Upper lobe of left lung (tissue), 4 donors: ENCODE results near the gene DCAF15.

Experiments used
- EP300 ChIP-seq, 4 donors: sonication (generic); formaldehyde crosslinking; IDR thresholded peaks; one replicate each; pipeline ENCODE4 v1.5.1; 2017; ENCODE audit warnings: antibody characterized with exemption in 4 of 4, control low read depth in 2 of 4
- POLR2AphosphoS5 ChIP-seq, 2 donors: sonication (generic); formaldehyde crosslinking; IDR thresholded peaks; one replicate each; pipeline ENCODE4 v1.5.1; 2017; ENCODE audit warnings: antibody characterized with exemption in 2 of 2
- TF ChIP-seq, protein P1 (sequence below), 6 experiments: fragments of 450-650 bp in 4 of 6; fragments of 200-600 bp in 2 of 6; sonication (generic) in 2 of 6; IDR thresholded peaks; one replicate each; pipeline ENCODE4 v1.5.1; 2016 to 2019; ENCODE audit warnings: antibody characterized with exemption in 6 of 6

DNA sequence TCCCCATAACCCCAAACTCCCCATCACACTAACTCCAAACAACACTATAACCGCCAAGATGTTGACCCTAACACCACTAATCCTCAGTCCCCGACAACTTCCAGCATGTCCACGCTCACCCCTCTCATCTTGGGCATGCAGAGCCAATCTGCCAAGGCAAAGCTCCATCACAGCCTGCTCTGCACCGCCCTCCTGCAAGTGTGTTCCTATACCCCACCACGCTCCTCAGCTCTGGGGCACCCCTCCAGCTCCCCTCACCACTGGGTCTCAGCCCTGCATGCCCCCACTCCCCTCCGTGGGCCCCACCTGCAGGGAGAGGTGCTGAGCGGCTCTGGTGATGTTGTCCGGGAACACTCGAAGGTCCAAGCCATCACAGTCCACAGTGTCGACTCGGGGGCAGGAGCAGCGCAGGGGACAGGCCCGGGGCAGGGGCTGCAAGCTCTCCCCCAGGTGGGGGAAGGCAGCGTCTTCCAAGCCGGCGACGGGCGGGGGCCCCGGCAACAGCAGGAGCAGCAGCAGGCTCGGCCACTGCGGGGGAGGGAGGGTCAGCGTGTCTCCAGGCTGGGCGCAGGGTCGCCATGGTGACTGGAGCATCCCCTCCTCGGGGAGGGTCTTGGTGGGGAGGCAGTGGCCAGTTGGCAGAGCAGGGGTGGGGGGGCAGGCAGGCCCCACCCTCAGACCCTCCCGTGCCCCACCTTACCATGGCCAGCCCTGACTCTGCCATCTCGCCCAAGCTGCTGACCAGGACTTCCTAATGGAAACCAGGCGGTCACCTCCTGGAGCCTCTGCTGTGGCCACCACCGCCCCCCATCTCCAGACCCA, 14.6 kb upstream of the DCAF15 start:
- TF ChIP-seq, protein P1, sequence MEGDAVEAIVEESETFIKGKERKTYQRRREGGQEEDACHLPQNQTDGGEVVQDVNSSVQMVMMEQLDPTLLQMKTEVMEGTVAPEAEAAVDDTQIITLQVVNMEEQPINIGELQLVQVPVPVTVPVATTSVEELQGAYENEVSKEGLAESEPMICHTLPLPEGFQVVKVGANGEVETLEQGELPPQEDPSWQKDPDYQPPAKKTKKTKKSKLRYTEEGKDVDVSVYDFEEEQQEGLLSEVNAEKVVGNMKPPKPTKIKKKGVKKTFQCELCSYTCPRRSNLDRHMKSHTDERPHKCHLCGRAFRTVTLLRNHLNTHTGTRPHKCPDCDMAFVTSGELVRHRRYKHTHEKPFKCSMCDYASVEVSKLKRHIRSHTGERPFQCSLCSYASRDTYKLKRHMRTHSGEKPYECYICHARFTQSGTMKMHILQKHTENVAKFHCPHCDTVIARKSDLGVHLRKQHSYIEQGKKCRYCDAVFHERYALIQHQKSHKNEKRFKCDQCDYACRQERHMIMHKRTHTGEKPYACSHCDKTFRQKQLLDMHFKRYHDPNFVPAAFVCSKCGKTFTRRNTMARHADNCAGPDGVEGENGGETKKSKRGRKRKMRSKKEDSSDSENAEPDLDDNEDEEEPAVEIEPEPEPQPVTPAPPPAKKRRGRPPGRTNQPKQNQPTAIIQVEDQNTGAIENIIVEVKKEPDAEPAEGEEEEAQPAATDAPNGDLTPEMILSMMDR (IDR thresholded peaks at IDR 0.05), result no peak
- TF ChIP-seq POLR2AphosphoS5 (IDR thresholded peaks at IDR 0.05) (no peak), EP300 (IDR thresholded peaks at IDR 0.05) (no peak)
